A673 (cell line): Measurements from ENCODE around the gene SARNP. TPM values are rescaled to one million over a fixed set of nuclear protein-coding genes. Genes with fewer than 3 reads are reported as not detected.

Experiments
- BruUV-seq: library from RNA; stranded (reverse); fragments of 400-500 nt; replicated peaks from 2 replicates; lab custom pipeline; 2021; lab: Mats Ljungman, UMichigan
- CTCF ChIA-PET: fragments of 300-600 bp; sonication (Branson Sonifier 250); formaldehyde crosslinking; loops from one replicate; lab custom pipeline; 2022; ENCODE audit warnings: antibody characterized with exemption; lab: Charles Lee
- POLR2A ChIA-PET: fragments of 300-600 bp; sonication (Branson Sonifier 250); formaldehyde crosslinking; loops from one replicate; lab custom pipeline; 2022; ENCODE audit warnings: antibody characterized with exemption; ENCODE audit not compliant: low non-redundant PET; lab: Charles Lee
- DNase-seq: peaks from one replicate; pipeline ENCODE4 v3.0.0-alpha.2; 2015; ENCODE audit warnings: low spot score
- H3K27ac ChIP-seq: fragments of 200-600 bp; sonication (generic); 2 replicates; pipeline ENCODE4 v1.5.1; 2016; ENCODE audit warnings: mixed run types, low read depth, mild to moderate bottlenecking, mixed read lengths, antibody characterized with exemption, low read length; ENCODE audit not compliant: poor library complexity, severe bottlenecking
- H3K27me3 ChIP-seq: fragments of 200-600 bp; sonication (generic); replicated peaks from 2 replicates; pipeline ENCODE4 v1.6.1; 2017; ENCODE audit warnings: mixed run types, low read depth, mild to moderate bottlenecking, mixed read lengths, antibody characterized with exemption, low read length; ENCODE audit not compliant: insufficient read depth, poor library complexity
- H3K36me3 ChIP-seq: fragments of 200-600 bp; sonication (generic); 2 replicates; pipeline ENCODE4 v1.6.1; 2016; ENCODE audit warnings: mixed run types, mild to moderate bottlenecking, mixed read lengths, antibody characterized with exemption, low read length; ENCODE audit not compliant: insufficient read depth, poor library complexity, severe bottlenecking
- H3K4me1 ChIP-seq: fragments of 200-600 bp; sonication (generic); 2 replicates; pipeline ENCODE4 v1.6.1; 2017; ENCODE audit warnings: mixed run types, mild to moderate bottlenecking, mixed read lengths, antibody characterized with exemption, low read length; ENCODE audit not compliant: insufficient read depth, poor library complexity, severe bottlenecking
- H3K4me3 ChIP-seq: fragments of 200-600 bp; sonication (generic); 2 replicates; pipeline ENCODE4 v1.5.1; 2016; ENCODE audit warnings: low read depth, mixed run types, mild to moderate bottlenecking, mixed read lengths, low read length; ENCODE audit not compliant: poor library complexity, severe bottlenecking
- H3K9me3 ChIP-seq: fragments of 200-600 bp; sonication (generic); 2 replicates; pipeline ENCODE4 v1.6.1; 2016; ENCODE audit warnings: mixed run types, low read depth, mild to moderate bottlenecking, mixed read lengths, antibody characterized with exemption, low read length; ENCODE audit not compliant: poor library complexity, severe bottlenecking
- CTCF ChIP-seq: fragments of 300-800, 200-600 bp; sonication (generic); conservative IDR thresholded peaks from 2 replicates; pipeline ENCODE4 v1.5.1; 2017; ENCODE audit warnings: low read depth, mild to moderate bottlenecking, antibody characterized with exemption, low read length, moderate library complexity, mixed read lengths
- EZH2 ChIP-seq: fragments of 200-600 bp; sonication (generic); IDR thresholded peaks from 2 replicates; pipeline ENCODE4 v1.6.1; 2017; ENCODE audit warnings: borderline replicate concordance, low read depth, mild to moderate bottlenecking, mixed read lengths, antibody characterized with exemption, low read length; ENCODE audit not compliant: poor library complexity, severe bottlenecking
- intact Hi-C: fragments of 100-400 bp; cut with micrococcal nuclease; formaldehyde crosslinking; loops from one replicate; pipeline ENCODE4 v1.10.0; 2022; ENCODE audit not compliant: unreplicated experiment
- total RNA-seq: library from RNA; stranded (reverse); gene quantifications from 2 replicates; pipeline ENCODE4 v1.2.3, GENCODE V29; 2021

SARNP gene
- total RNA-seq, 1 experiment from 2014 or later: 104 TPM

GRCh38 chr12:55734595-55734994, 82.9 kb downstream of the SARNP start:
- Histone ChIP-seq H3K9me3 (no peaks in the 10 kb centered on the region), H3K27me3 (no peaks in the 10 kb centered on the region), H3K4me3 (no peak overlapping the region), H3K36me3 (no peaks in the 10 kb centered on the region), H3K4me1 (peaks cover 25% of the 10 kb centered on the region), H3K27ac (no peak overlapping the region)
- POLR2A ChIA-PET: interaction anchor here (0.7 kb wide), 1 partner anchor 13 kb away, joined by 3 read pairs; no protein-coding TSS in a partner anchor
- intact Hi-C loops: no loop called here
- no peak for DNase-seq
- TF ChIP-seq EZH2 (no peak), CTCF (no peak)
- BruUV-seq: no TSS peak
- CTCF ChIA-PET: interaction anchor here (0.6 kb wide), 1 partner anchor 55 kb away, joined by 5 read pairs; no protein-coding TSS in a partner anchor

- CTCF ChIA-PET: interaction anchor here (0.6 to 0.7 kb wide), 2 partner anchors 11 to 54 kb away, joined by 5 to 7 read pairs; no protein-coding TSS in a partner anchor
- H3K4me3 ChIP-seq: no peak overlapping the region
- BruUV-seq: no TSS peak
- no peak for TF ChIP-seq CTCF
- TF ChIP-seq EZH2: no peak
- H3K9me3 ChIP-seq: no peaks in the 10 kb centered on the region
- no peak for DNase-seq
- intact Hi-C loops: no loop called here
- POLR2A ChIA-PET: interaction anchor here (0.6 to 0.7 kb wide), 2 partner anchors 12 to 102 kb away, joined by 3 to 4 read pairs; no protein-coding TSS in a partner anchor
- peaks cover 26% of the 10 kb centered on the region for H3K4me1 ChIP-seq
- no peaks in the 10 kb centered on the region for H3K27me3 ChIP-seq
- H3K36me3 ChIP-seq: no peaks in the 10 kb centered on the region
- H3K27ac ChIP-seq: no peak overlapping the region
Observed at GRCh38 chr12:55733858-55734257, 83.7 kb downstream of the SARNP start.

GRCh38 chr12:55733021-55733555, 84.4 kb downstream of the SARNP start:
- Histone ChIP-seq H3K27me3 (no peaks in the 10 kb centered on the region), H3K4me3 (no peak overlapping the region), H3K36me3 (no peaks in the 10 kb centered on the region), H3K27ac (no peak overlapping the region), H3K9me3 (no peaks in the 10 kb centered on the region), H3K4me1 (peaks cover 25% of the 10 kb centered on the region)
- intact Hi-C loops: no loop called here
- CTCF ChIA-PET: no interaction called here
- BruUV-seq: no TSS peak
- DNase-seq: no peak
- TF ChIP-seq EZH2: no peak
- no peak for TF ChIP-seq CTCF
- POLR2A ChIA-PET: no interaction called here
